Natural killer cell (primary cell): ENCODE measurements around the gene NTM. TPM values are rescaled to one million over a fixed set of nuclear protein-coding genes. Genes with fewer than 3 reads are reported as not detected.

ENCODE experiments used
- ATAC-seq, 3 donors: fragments of 150-1000 bp in 2 of 3; fragments of 200-7000 bp in 1 of 3; cut with Tn5 transposase; 1 replicate in 1 of 3; 2 replicates in 2 of 3; pipeline ENCODE4 v1.10.0; 2021; ENCODE audit warnings: mild to moderate bottlenecking in 2 of 3, moderate library complexity in 2 of 3
- DNase-seq, 2 donors: peaks; one replicate each; pipeline versions ENCODE4 v3.0.0 to v3.0.0-alpha.2; 2013 to 2021; ENCODE audit warnings: mixed read lengths in 1 of 2
- H3K27ac ChIP-seq: one replicate; pipeline ENCODE4 v1.5.1; 2013; ENCODE audit warnings: mild to moderate bottlenecking, low read length
- H3K27me3 ChIP-seq: one replicate; pipeline ENCODE4 v1.6.1; 2013; ENCODE audit warnings: low read length; ENCODE audit not compliant: control insufficient read depth, insufficient read depth
- H3K36me3 ChIP-seq: one replicate; pipeline ENCODE4 v1.6.1; 2013; ENCODE audit warnings: low read length; ENCODE audit not compliant: control insufficient read depth, insufficient read depth
- H3K4me1 ChIP-seq: one replicate; pipeline ENCODE4 v1.6.1; 2013; ENCODE audit warnings: low read length; ENCODE audit not compliant: control insufficient read depth, insufficient read depth
- H3K4me3 ChIP-seq: one replicate; pipeline ENCODE4 v1.5.1; 2013; ENCODE audit warnings: low read length
- H3K9me3 ChIP-seq: one replicate; pipeline ENCODE4 v1.6.1; 2013; ENCODE audit warnings: low read length; ENCODE audit not compliant: control insufficient read depth, insufficient read depth
- H3K27ac Mint-ChIP-seq, 2 donors: one replicate each; pipeline ENCODE4 v1.8.0; 2022; ENCODE audit warnings: mild to moderate bottlenecking in 2 of 2, mixed read lengths in 2 of 2, moderate library complexity in 1 of 2
- H3K27me3 Mint-ChIP-seq, 2 donors: one replicate each; pipeline ENCODE4 v1.8.0; 2022; ENCODE audit warnings: low read depth in 2 of 2, mixed read lengths in 2 of 2
- H3K36me3 Mint-ChIP-seq: one replicate; pipeline ENCODE4 v1.8.0; 2022; ENCODE audit warnings: mixed read lengths
- H3K4me1 Mint-ChIP-seq, 2 donors: one replicate each; pipeline ENCODE4 v1.8.0; 2022; ENCODE audit warnings: mixed read lengths in 2 of 2
- H3K4me3 Mint-ChIP-seq: one replicate; pipeline ENCODE4 v1.8.0; 2022; ENCODE audit warnings: mild to moderate bottlenecking, moderate library complexity, mixed read lengths
- H3K9me3 Mint-ChIP-seq, 2 donors: one replicate each; pipeline ENCODE4 v1.8.0; 2022; ENCODE audit warnings: mixed read lengths in 2 of 2
- CTCF ChIP-seq: fragments of 200-600 bp; IDR thresholded peaks from one replicate; pipeline ENCODE4 v1.8.0; 2022; ENCODE audit warnings: antibody characterized with exemption
- WGBS: methylation state at CpG from one replicate; pipeline ENCODE4 v1.1.7; 2013; ENCODE audit warnings: missing lambda C conversion rate; ENCODE audit not compliant: insufficient coverage; 5-methylcytosine and 5-hydroxymethylcytosine counted together
- intact Hi-C: fragments of 100-400 bp; cut with micrococcal nuclease; formaldehyde crosslinking; loops from one replicate; pipeline ENCODE4 v1.14.2; 2022
- total RNA-seq, 4 donors: library from RNA; stranded (reverse); fragments of 120-200 nt in 1 of 4; gene quantifications; one replicate each; pipeline versions ENCODE4 v1.2.3 to v1.2.4, GENCODE V29; 2013 to 2022

NTM gene
- total RNA-seq, 3 donors from 2014 or later (not counting 1 experiment from before 2014, with no cell fraction given), result not detected

GRCh38 chr11:131918663-131919062, 548.2 kb downstream of the NTM start:
- Mint-ChIP-seq H3K9me3 (peaks cover 0 to 2% of the 10 kb centered on the region in 2 donors), H3K36me3 (no peaks in the 10 kb centered on the region), H3K4me1 (no peaks in the 10 kb centered on the region), H3K4me3 (no peak overlapping the region), H3K27me3 (peaks cover 0 to 2% of the 10 kb centered on the region in 2 donors), H3K27ac (no peak overlapping the region)
- 73% methylated on average over 4 of the region's 4 CpGs for WGBS
- no peak for ATAC-seq
- intact Hi-C loops, result no loop called here
- no peaks in the 10 kb centered on the region for H3K36me3 ChIP-seq
- no peak overlapping the region for H3K4me3 ChIP-seq
- TF ChIP-seq CTCF, result no peak
- DNase-seq, result no peak
- H3K9me3 ChIP-seq, result no peaks in the 10 kb centered on the region
- H3K27me3 ChIP-seq, result no peaks in the 10 kb centered on the region
- no peak overlapping the region for H3K27ac ChIP-seq
- no peaks in the 10 kb centered on the region for H3K4me1 ChIP-seq

- Histone ChIP-seq H3K36me3 (no peaks in the 10 kb centered on the region), H3K27me3 (no peaks in the 10 kb centered on the region), H3K27ac (no peak overlapping the region), H3K9me3 (no peaks in the 10 kb centered on the region), H3K4me3 (no peak overlapping the region), H3K4me1 (no peaks in the 10 kb centered on the region)
- intact Hi-C loops, result no loop called here
- Mint-ChIP-seq H3K4me3 (no peak overlapping the region), H3K4me1 (no peaks in the 10 kb centered on the region), H3K36me3 (no peaks in the 10 kb centered on the region), H3K27ac (no peak overlapping the region), H3K27me3 (peaks cover 0 to 3% of the 10 kb centered on the region in 2 donors), H3K9me3 (no peaks in the 10 kb centered on the region)
- ATAC-seq (no peak), DNase-seq (no peak)
- TF ChIP-seq CTCF, result no peak
- 88% methylated on average over 6 of the region's 6 CpGs for WGBS
These were observed 551.8 kb downstream of the NTM start for GRCh38 chr11:131922220-131922619.

- peaks cover 0 to 3% of the 10 kb centered on the region in 2 donors for H3K27me3 Mint-ChIP-seq
- Histone ChIP-seq H3K4me3 (no peak overlapping the region), H3K27me3 (no peaks in the 10 kb centered on the region), H3K36me3 (no peaks in the 10 kb centered on the region), H3K9me3 (no peaks in the 10 kb centered on the region), H3K27ac (no peak overlapping the region), H3K4me1 (no peaks in the 10 kb centered on the region)
- intact Hi-C loops, result no loop called here
- no peak overlapping the region for H3K27ac Mint-ChIP-seq
- DNase-seq, result no peak
- no peak for ATAC-seq
- 66% methylated on average over 3 of the region's 3 CpGs for WGBS
- TF ChIP-seq CTCF, result no peak
- H3K9me3 Mint-ChIP-seq, result no peaks in the 10 kb centered on the region
- H3K36me3 Mint-ChIP-seq, result no peaks in the 10 kb centered on the region
- no peak overlapping the region for H3K4me3 Mint-ChIP-seq
- H3K4me1 Mint-ChIP-seq, result no peaks in the 10 kb centered on the region
These were observed 552.9 kb downstream of the NTM start for GRCh38 chr11:131923309-131923708.

GRCh38 chr11:131924001-131924400, 553.6 kb downstream of the NTM start:
- intact Hi-C loops, result no loop called here
- H3K27ac ChIP-seq, result no peak overlapping the region
- no peaks in the 10 kb centered on the region for H3K4me1 ChIP-seq
- H3K27me3 Mint-ChIP-seq, result peaks cover 0 to 3% of the 10 kb centered on the region in 2 donors
- no peaks in the 10 kb centered on the region for H3K4me1 Mint-ChIP-seq
- WGBS, result 73% methylated on average over 7 of the region's 8 CpGs
- no peaks in the 10 kb centered on the region for H3K9me3 ChIP-seq
- DNase-seq (no peak), ATAC-seq (no peak)
- no peaks in the 10 kb centered on the region for H3K36me3 Mint-ChIP-seq
- H3K4me3 ChIP-seq, result no peak overlapping the region
- H3K27ac Mint-ChIP-seq, result no peak overlapping the region
- H3K27me3 ChIP-seq, result no peaks in the 10 kb centered on the region
- no peaks in the 10 kb centered on the region for H3K36me3 ChIP-seq
- no peak for TF ChIP-seq CTCF
- H3K9me3 Mint-ChIP-seq, result peaks cover 0 to 4% of the 10 kb centered on the region in 2 donors
- no peak overlapping the region for H3K4me3 Mint-ChIP-seq
